Prostate gland (tissue), 2 donors: ENCODE measurements around the gene YIPF5. TPM values are rescaled to one million over a fixed set of nuclear protein-coding genes. Genes with fewer than 3 reads are reported as not detected.

Source experiments
- DNase-seq: peaks from one replicate; pipeline ENCODE4 v3.0.0-alpha.2; 2019; ENCODE audit warnings: low spot score
- H3K27ac ChIP-seq, 2 donors: fragments of 200-600 bp; sonication (generic); 2 replicates each; pipeline ENCODE4 v1.5.1; 2017 to 2019
- H3K27me3 ChIP-seq: fragments of 200-600 bp; sonication (generic); replicated peaks from 2 replicates; pipeline ENCODE4 v1.5.1; 2019; ENCODE audit not compliant: insufficient read depth
- H3K36me3 ChIP-seq, 2 donors: fragments of 200-600 bp; sonication (generic); 1 replicate in 1 of 2; 2 replicates in 1 of 2; pipeline versions ENCODE4 v1.5.1 to v1.8.1; 2017 to 2019
- H3K4me1 ChIP-seq: fragments of 200-600 bp; sonication (generic); replicated peaks from 2 replicates; pipeline ENCODE4 v1.5.1; 2019
- H3K4me3 ChIP-seq, 2 donors: fragments of 200-600 bp; sonication (generic); 2 replicates each; pipeline ENCODE4 v1.5.1; 2017 to 2019
- H3K9me3 ChIP-seq: fragments of 200-600 bp; sonication (generic); 2 replicates; pipeline ENCODE4 v1.5.1; 2017
- CTCF ChIP-seq, 4 experiments: fragments of 200-600 bp in 2 of 4; fragments of 450-650 bp in 2 of 4; sonication (generic) in 2 of 4; IDR thresholded peaks; 1 replicate in 3 of 4; 2 replicates in 1 of 4; pipeline ENCODE4 v1.5.1; 2016 to 2019; ENCODE audit warnings: antibody characterized with exemption in 4 of 4, mild to moderate bottlenecking in 2 of 4, moderate library complexity in 2 of 4
- POLR2A ChIP-seq: fragments of 450-650 bp; IDR thresholded peaks from one replicate; pipeline ENCODE4 v1.6.1; 2016; ENCODE audit warnings: antibody characterized with exemption, mild to moderate bottlenecking
- POLR2AphosphoS5 ChIP-seq: sonication (generic); formaldehyde crosslinking; IDR thresholded peaks from one replicate; pipeline ENCODE4 v1.6.1; 2017; ENCODE audit warnings: antibody characterized with exemption
- WGBS: methylation state at CpG from one replicate; pipeline ENCODE4 v1.1.5; 2018; 5-methylcytosine and 5-hydroxymethylcytosine counted together
- intact Hi-C: fragments of 100-400 bp; cut with DNase I; formaldehyde crosslinking; loops from one replicate; pipeline ENCODE4 v1.14.2; 2022
- total RNA-seq, 2 donors: library from RNA; depleted of rRNA; stranded (reverse); fragments of >200 nt; gene quantifications; one replicate each; pipeline ENCODE4 v1.1.0, GENCODE V29; 2016

YIPF5 gene
- total RNA-seq, 2 donors from 2014 or later: 34.4 to 45.3 TPM

GRCh38 chr5:144126707-144127106 lies 43.8 kb downstream of the YIPF5 start:
- DNase-seq: no peak
- Histone ChIP-seq H3K27ac (no peak overlapping the region), H3K9me3 (no peaks in the 10 kb centered on the region), H3K4me1 (no peaks in the 10 kb centered on the region), H3K36me3 (no peaks in the 10 kb centered on the region), H3K27me3 (no peaks in the 10 kb centered on the region), H3K4me3 (no peak overlapping the region)
- WGBS: 83% methylated on average over 4 of the region's 4 CpGs
- intact Hi-C loops: no loop called here
- no peak for TF ChIP-seq POLR2AphosphoS5
- no peak for TF ChIP-seq POLR2A
- no peak for TF ChIP-seq CTCF (IDR thresholded peaks at IDR 0.05)

- WGBS: 59% methylated on average over 4 of the region's 4 CpGs
- intact Hi-C loops: no loop called here
Measured at GRCh38 chr5:144125163-144125726, 45.2 kb downstream of the YIPF5 start.

GRCh38 chr5:144122641-144123040 lies 47.8 kb downstream of the YIPF5 start:
- Histone ChIP-seq H3K9me3 (no peaks in the 10 kb centered on the region), H3K4me3 (no peak overlapping the region)
- TF ChIP-seq POLR2AphosphoS5 (no peak), POLR2A (no peak), CTCF (IDR thresholded peaks at IDR 0.05) (no peak)

More at GRCh38 chr5:144125163-144125726, 45.2 kb downstream of the YIPF5 start:
- Histone ChIP-seq H3K9me3 (no peaks in the 10 kb centered on the region), H3K4me1 (no peaks in the 10 kb centered on the region), H3K36me3 (no peaks in the 10 kb centered on the region), H3K27me3 (no peaks in the 10 kb centered on the region), H3K4me3 (no peak overlapping the region), H3K27ac (no peak overlapping the region)
- no peak for DNase-seq
- TF ChIP-seq POLR2AphosphoS5 (no peak), CTCF (IDR thresholded peaks at IDR 0.05) (no peak), POLR2A (no peak)

GRCh38 chr5:144122081-144122480 lies 48.4 kb downstream of the YIPF5 start:
- Histone ChIP-seq H3K9me3 (no peaks in the 10 kb centered on the region), H3K27me3 (no peaks in the 10 kb centered on the region), H3K4me1 (no peaks in the 10 kb centered on the region), H3K36me3 (no peaks in the 10 kb centered on the region), H3K4me3 (no peak overlapping the region), H3K27ac (no peak overlapping the region)
- intact Hi-C loops: no loop called here
- DNase-seq: no peak
- WGBS: 87% methylated on average over 2 of the region's 2 CpGs
- TF ChIP-seq POLR2AphosphoS5 (no peak), CTCF (IDR thresholded peaks at IDR 0.05) (no peak), POLR2A (no peak)

More at GRCh38 chr5:144122641-144123040, 47.8 kb downstream of the YIPF5 start:
- 86% methylated on average over 3 of the region's 3 CpGs for WGBS
- no peaks in the 10 kb centered on the region for H3K36me3 ChIP-seq
- H3K4me1 ChIP-seq: no peaks in the 10 kb centered on the region
- no peaks in the 10 kb centered on the region for H3K27me3 ChIP-seq
- DNase-seq: no peak
- intact Hi-C loops: no loop called here
- no peak overlapping the region for H3K27ac ChIP-seq

GRCh38 chr5:144121577-144121976 lies 48.9 kb downstream of the YIPF5 start:
- intact Hi-C loops: no loop called here
- H3K4me3 ChIP-seq: no peak overlapping the region
- no peaks in the 10 kb centered on the region for H3K36me3 ChIP-seq
- H3K4me1 ChIP-seq: no peaks in the 10 kb centered on the region
- no peak for TF ChIP-seq POLR2AphosphoS5
- TF ChIP-seq POLR2A: no peak
- TF ChIP-seq CTCF (IDR thresholded peaks at IDR 0.05): no peak
- no peaks in the 10 kb centered on the region for H3K27me3 ChIP-seq
- no peaks in the 10 kb centered on the region for H3K9me3 ChIP-seq
- DNase-seq: no peak
- no peak overlapping the region for H3K27ac ChIP-seq
- 95% methylated on average over 1 of the region's 1 CpG for WGBS
